PC-9 (cell line): ENCODE results near the gene CDS1.

Experiments used
- CTCF ChIP-seq: fragments of 200-600 bp; sonication (generic); conservative IDR thresholded peaks from 2 replicates; pipeline ENCODE4 v1.6.1; 2017; ENCODE audit warnings: mixed run types, antibody characterized with exemption, mild to moderate bottlenecking, moderate library complexity
- EZH2 ChIP-seq: fragments of 200-600 bp; sonication (generic); IDR thresholded peaks from 2 replicates; pipeline ENCODE4 v1.8.0; 2017; ENCODE audit warnings: antibody characterized with exemption, low read depth

- TF ChIP-seq CTCF (no peak), EZH2 (no peak)
These were observed 43.7 kb downstream of the CDS1 start for GRCh38 chr4:84626673-84627072.
